Camera-type eye (tissue), 1 donor: ENCODE results near the gene ADAMTS8. TPM values are rescaled to one million over a fixed set of nuclear protein-coding genes. Genes with fewer than 3 reads are reported as not detected.

Experiments
- total RNA-seq: library from RNA; depleted of rRNA; stranded (reverse); fragments of >200 nt; gene quantifications from one replicate; pipeline ENCODE4 v1.2.3, GENCODE V29; 2014

ADAMTS8 gene, protein sequence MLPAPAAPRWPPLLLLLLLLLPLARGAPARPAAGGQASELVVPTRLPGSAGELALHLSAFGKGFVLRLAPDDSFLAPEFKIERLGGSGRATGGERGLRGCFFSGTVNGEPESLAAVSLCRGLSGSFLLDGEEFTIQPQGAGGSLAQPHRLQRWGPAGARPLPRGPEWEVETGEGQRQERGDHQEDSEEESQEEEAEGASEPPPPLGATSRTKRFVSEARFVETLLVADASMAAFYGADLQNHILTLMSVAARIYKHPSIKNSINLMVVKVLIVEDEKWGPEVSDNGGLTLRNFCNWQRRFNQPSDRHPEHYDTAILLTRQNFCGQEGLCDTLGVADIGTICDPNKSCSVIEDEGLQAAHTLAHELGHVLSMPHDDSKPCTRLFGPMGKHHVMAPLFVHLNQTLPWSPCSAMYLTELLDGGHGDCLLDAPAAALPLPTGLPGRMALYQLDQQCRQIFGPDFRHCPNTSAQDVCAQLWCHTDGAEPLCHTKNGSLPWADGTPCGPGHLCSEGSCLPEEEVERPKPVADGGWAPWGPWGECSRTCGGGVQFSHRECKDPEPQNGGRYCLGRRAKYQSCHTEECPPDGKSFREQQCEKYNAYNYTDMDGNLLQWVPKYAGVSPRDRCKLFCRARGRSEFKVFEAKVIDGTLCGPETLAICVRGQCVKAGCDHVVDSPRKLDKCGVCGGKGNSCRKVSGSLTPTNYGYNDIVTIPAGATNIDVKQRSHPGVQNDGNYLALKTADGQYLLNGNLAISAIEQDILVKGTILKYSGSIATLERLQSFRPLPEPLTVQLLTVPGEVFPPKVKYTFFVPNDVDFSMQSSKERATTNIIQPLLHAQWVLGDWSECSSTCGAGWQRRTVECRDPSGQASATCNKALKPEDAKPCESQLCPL
- 6.5 TPM for total RNA-seq

DNA sequence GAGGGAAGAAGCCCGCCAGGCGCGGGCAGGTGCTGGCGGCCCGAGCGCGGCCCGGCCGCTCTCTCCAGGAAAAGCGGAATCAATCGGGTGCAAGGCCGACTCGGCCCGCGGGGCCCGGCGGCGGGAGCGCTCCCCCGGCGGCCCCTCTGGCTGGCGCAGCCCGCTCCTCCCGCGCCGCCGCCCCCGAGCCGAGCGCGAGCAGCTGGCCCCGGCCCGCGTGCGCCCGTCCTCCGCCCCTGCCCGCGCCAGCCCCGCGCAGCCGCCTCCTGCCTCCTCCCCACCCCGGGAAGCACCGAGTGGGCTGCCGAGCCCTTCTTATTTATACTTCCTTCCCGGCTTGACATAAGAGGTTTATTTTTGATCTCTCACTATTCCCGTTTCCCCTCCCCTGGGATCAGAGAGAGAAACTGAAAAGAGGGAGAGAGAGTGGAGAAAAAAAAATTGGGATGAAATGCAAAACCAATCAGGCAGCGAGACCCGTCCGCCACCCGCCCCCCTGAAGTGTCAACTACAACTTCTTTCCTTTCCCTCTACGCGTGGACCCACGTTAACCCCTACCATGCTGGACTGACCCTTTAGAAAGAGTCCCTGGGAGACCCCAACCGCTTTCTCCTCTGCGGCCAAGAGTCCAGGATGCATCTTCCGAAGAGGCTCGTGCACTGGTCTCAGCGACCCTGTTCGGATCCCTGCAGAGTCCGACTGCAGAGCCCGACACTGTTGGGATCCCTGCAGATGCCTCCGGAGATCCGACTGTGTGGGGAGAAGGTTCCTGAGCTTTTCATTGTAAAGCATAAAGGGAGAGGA is at the start of gene ADAMTS8:
TSS of gene ADAMTS8 (minus strand) at position 294 of the 804 bp plus-strand sequence. CDS start 323 bp downstream, outside the sequence.

DNA sequence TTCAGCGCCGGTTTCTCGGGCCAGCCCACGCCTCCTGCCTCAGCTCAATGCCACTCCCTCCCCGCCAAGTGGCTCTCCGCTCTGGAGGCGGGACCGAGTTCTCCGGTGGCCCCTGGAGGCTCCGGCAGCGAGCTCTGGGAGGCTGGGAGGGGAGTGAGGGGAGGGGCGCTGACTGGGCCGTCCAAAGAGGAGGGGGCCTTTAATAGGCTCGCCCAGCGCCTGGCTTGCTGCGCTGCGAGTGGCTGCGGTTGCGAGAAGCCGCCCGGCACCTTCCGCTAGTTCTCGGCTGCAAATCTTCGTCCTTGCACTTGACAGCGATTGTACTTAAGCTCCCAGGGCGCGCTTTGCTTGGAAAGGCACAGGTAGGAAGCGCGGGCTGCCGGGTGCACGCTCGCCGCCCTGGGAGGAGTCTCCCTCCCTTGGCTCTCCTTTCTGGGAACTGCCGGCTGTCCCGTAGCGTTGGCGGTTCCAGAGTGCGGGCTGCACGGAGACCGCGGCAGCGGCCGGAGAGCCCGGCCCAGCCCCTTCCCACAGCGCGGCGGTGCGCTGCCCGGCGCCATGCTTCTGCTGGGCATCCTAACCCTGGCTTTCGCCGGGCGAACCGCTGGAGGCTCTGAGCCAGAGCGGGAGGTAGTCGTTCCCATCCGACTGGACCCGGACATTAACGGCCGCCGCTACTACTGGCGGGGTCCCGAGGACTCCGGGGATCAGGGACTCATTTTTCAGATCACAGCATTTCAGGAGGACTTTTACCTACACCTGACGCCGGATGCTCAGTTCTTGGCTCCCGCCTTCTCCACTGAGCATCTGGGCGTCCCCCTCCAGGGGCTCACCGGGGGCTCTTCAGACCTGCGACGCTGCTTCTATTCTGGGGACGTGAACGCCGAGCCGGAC is 20.3 kb upstream of the ADAMTS8 start, which contains the start of gene ADAMTS15:
TSS of gene ADAMTS15 (plus strand) at position 230 of the 894 bp plus-strand sequence. CDS start at position 559, 329 bp downstream.

Other genes with a start within 250 kb of the ADAMTS8 start
- 112 TPM for gene ZBTB44, start 113.7 kb downstream of the ADAMTS8 start, total RNA-seq
- 24.5 TPM for gene ADAMTS15, start 20.0 kb upstream of the ADAMTS8 start, total RNA-seq